NCI-H1417 (cell line): ENCODE measurements around the gene RPS6KB2.
"Not testable (repeated sequence)": the region's sequence is repeated elsewhere in the genome, so short reads cannot be mapped to it uniquely, and the experiment has no call there.

Source experiments
- DNase-seq, 3 experiments: peaks; one replicate each; lab custom pipeline; 2025; lab: John Stamatoyannopoulos, UW

Gene RPS6KB2

GRCh38 chr11:67442504-67443404, 14.5 kb downstream of the RPS6KB2 start:
- DNase-seq: no peak

GRCh38 chr11:67445515-67445914, 17.2 kb downstream of the RPS6KB2 start:
- DNase-seq: no peak

- no peak for DNase-seq
Observed at GRCh38 chr11:67448220-67448609, 19.9 kb downstream of the RPS6KB2 start.

GRCh38 chr11:67449116-67449844, 21.0 kb downstream of the RPS6KB2 start:
- DNase-seq: peak in 1 of 3 experiments; percentile 38

- DNase-seq: no peak
Observed at GRCh38 chr11:67450796-67451657, 22.7 kb downstream of the RPS6KB2 start.

- no peak for DNase-seq
Observed at GRCh38 chr11:67451658-67451976, 23.3 kb downstream of the RPS6KB2 start.

- DNase-seq: no peak
Observed at GRCh38 chr11:67452141-67452952, 24.1 kb downstream of the RPS6KB2 start, which contains the start of gene GPR152. Gene GPR152 (minus strand): TSS chr11:67452729. CDS start chr11:67452724, 5 bp downstream.

GRCh38 chr11:67453816-67454732, 25.8 kb downstream of the RPS6KB2 start:
- DNase-seq: no peak

- DNase-seq: no peak
Observed at GRCh38 chr11:67455054-67455453, 26.8 kb downstream of the RPS6KB2 start, which contains the start of gene CABP4. Gene CABP4 (plus strand): TSS chr11:67455354. CDS start chr11:67455424, 70 bp downstream.

GRCh38 chr11:67456068-67456705, 27.9 kb downstream of the RPS6KB2 start:
- DNase-seq: no peak

- DNase-seq: no peak
Observed at GRCh38 chr11:67457453-67457852, 29.2 kb downstream of the RPS6KB2 start.

- no peak for DNase-seq
Observed at GRCh38 chr11:67458266-67458665, 30.0 kb downstream of the RPS6KB2 start.

- DNase-seq: no peak
Observed at GRCh38 chr11:67463186-67463585, 34.9 kb downstream of the RPS6KB2 start.

- no peak for DNase-seq
Observed at GRCh38 chr11:67463680-67464410, 35.6 kb downstream of the RPS6KB2 start.

- peak; percentile 82 to 93 (median 87) for DNase-seq
Observed at GRCh38 chr11:67464411-67465188, 36.3 kb downstream of the RPS6KB2 start.

- DNase-seq: peak in 1 of 3 experiments; percentile 57
Observed at GRCh38 chr11:67465189-67465510, 36.9 kb downstream of the RPS6KB2 start.

GRCh38 chr11:67465530-67465929, 37.2 kb downstream of the RPS6KB2 start:
- DNase-seq: not testable (repeated sequence)

- DNase-seq: no peak
Observed at GRCh38 chr11:67466367-67466766, 38.1 kb downstream of the RPS6KB2 start.
